NK-92 treated with Interleukin-12 subunit alpha and Interleukin-12 subunit beta, amount 100 ng/mL, for 24 hours (cell line): ENCODE results near the gene CXCL11.
"Not testable (repeated sequence)": the region's sequence is repeated elsewhere in the genome, so short reads cannot be mapped to it uniquely, and the experiment has no call there.

Experiments
- DNase-seq: peaks from one replicate; lab custom pipeline; 2025; lab: John Stamatoyannopoulos, UW

The CXCL11 gene

GRCh38 chr4:76042241-76042998 lies 6.5 kb upstream of the CXCL11 start:
- not testable (repeated sequence) for DNase-seq

- no peak for DNase-seq
Observed at GRCh38 chr4:76036855-76037254, 985 bp upstream of the CXCL11 start.

GRCh38 chr4:76035141-76035540 lies 729 bp downstream of the CXCL11 start:
- DNase-seq, result peak; percentile 12

GRCh38 chr4:76029300-76029699 lies 6.6 kb downstream of the CXCL11 start:
- DNase-seq, result no peak

- no peak for DNase-seq
Observed at GRCh38 chr4:76028350-76028765, 7.5 kb downstream of the CXCL11 start.

GRCh38 chr4:76024065-76024464 lies 11.8 kb downstream of the CXCL11 start:
- no peak for DNase-seq

- DNase-seq, result no peak
Observed at GRCh38 chr4:76023389-76023788, 12.5 kb downstream of the CXCL11 start, which contains the start of gene CXCL10. TSS of gene CXCL10 (minus strand) at chr4:76023497. CDS start at chr4:76023431, 66 bp downstream.

GRCh38 chr4:76022677-76023076 lies 13.2 kb downstream of the CXCL11 start:
- no peak for DNase-seq

- DNase-seq, result no peak
Observed at GRCh38 chr4:76022031-76022430, 13.8 kb downstream of the CXCL11 start.

- no peak for DNase-seq
Observed at GRCh38 chr4:76017056-76017686, 18.7 kb downstream of the CXCL11 start.

- peak; percentile 14 for DNase-seq
Observed at GRCh38 chr4:76016393-76016792, 19.5 kb downstream of the CXCL11 start.

GRCh38 chr4:76013540-76013939 lies 22.3 kb downstream of the CXCL11 start:
- DNase-seq, result no peak

GRCh38 chr4:76012388-76012801 lies 23.5 kb downstream of the CXCL11 start:
- DNase-seq, result no peak

GRCh38 chr4:76011700-76012387 lies 24.0 kb downstream of the CXCL11 start:
- no peak for DNase-seq

- DNase-seq, result no peak
Observed at GRCh38 chr4:76011018-76011670, 24.7 kb downstream of the CXCL11 start.

GRCh38 chr4:76010576-76010975 lies 25.3 kb downstream of the CXCL11 start:
- no peak for DNase-seq

- DNase-seq, result no peak
Observed at GRCh38 chr4:76009311-76009710, 26.6 kb downstream of the CXCL11 start.

- no peak for DNase-seq
Observed at GRCh38 chr4:76007089-76007862, 28.6 kb downstream of the CXCL11 start, which contains the start of gene CXCL9. TSS of gene CXCL9 (minus strand) at chr4:76007509. CDS start at chr4:76007449, 60 bp downstream.

- DNase-seq, result no peak
Observed at GRCh38 chr4:76003620-76004019, 32.2 kb downstream of the CXCL11 start.

GRCh38 chr4:76003035-76003434 lies 32.8 kb downstream of the CXCL11 start:
- DNase-seq, result no peak

GRCh38 chr4:76002176-76002575 lies 33.7 kb downstream of the CXCL11 start:
- DNase-seq, result no peak
